SU-DHL-6 (cell line): ENCODE measurements around the gene GRIK3.

Experiments used
- H2AFZ ChIP-seq: fragments of 200-600 bp; sonication (generic); 2 replicates; pipeline ENCODE4 v1.6.1; 2014; ENCODE audit warnings: low read depth, mild to moderate bottlenecking, moderate library complexity, mixed read lengths, antibody characterized with exemption, low read length; ENCODE audit not compliant: severe bottlenecking
- H3F3A ChIP-seq: fragments of 200-600 bp; shearing (Covaris generic); 2 replicates; pipeline ENCODE4 v1.6.0; 2016; ENCODE audit warnings: antibody characterized with exemption, mild to moderate bottlenecking; ENCODE audit not compliant: insufficient read depth
- H3K27ac ChIP-seq: fragments of 200-600 bp; sonication (generic); 2 replicates; pipeline ENCODE4 v1.5.1; 2016; ENCODE audit warnings: low read depth, mild to moderate bottlenecking, low read length, moderate library complexity, mixed read lengths
- H3K27me3 ChIP-seq: fragments of 200-600 bp; sonication (generic), shearing (Covaris generic); 2 replicates; pipeline ENCODE4 v1.6.0; 2014; ENCODE audit warnings: mild to moderate bottlenecking, low read length
- H3K36me3 ChIP-seq: fragments of 200-600 bp; sonication (generic); 2 replicates; pipeline ENCODE4 v1.6.1; 2014; ENCODE audit warnings: mild to moderate bottlenecking, low read length, mixed read lengths
- H3K4me2 ChIP-seq: fragments of 300-600, 200-600 bp; shearing (Covaris generic), sonication (generic); 2 replicates; pipeline ENCODE4 v1.6.0; 2014; ENCODE audit warnings: low read length, low read depth, mild to moderate bottlenecking; ENCODE audit not compliant: poor library complexity, severe bottlenecking
- H3K4me3 ChIP-seq: fragments of 200-600 bp; sonication (generic); 2 replicates; pipeline ENCODE4 v1.5.1; 2014; ENCODE audit warnings: antibody characterized with exemption, low read length, mild to moderate bottlenecking, mixed read lengths; ENCODE audit not compliant: insufficient read depth, poor library complexity, severe bottlenecking
- H3K79me2 ChIP-seq: fragments of 200-600 bp; sonication (generic); 2 replicates; pipeline ENCODE4 v1.6.1; 2014; ENCODE audit warnings: mild to moderate bottlenecking, low read length, moderate library complexity; ENCODE audit not compliant: insufficient read depth
- H3K9ac ChIP-seq: fragments of 200-600 bp; sonication (generic); 2 replicates; pipeline ENCODE4 v1.7.0; 2014; ENCODE audit warnings: mild to moderate bottlenecking, low read length
- H3K9me2 ChIP-seq: fragments of 200-600 bp; sonication (generic); replicated peaks from 2 replicates; pipeline ENCODE4 v1.6.1; 2014; ENCODE audit warnings: low read length; ENCODE audit not compliant: insufficient read depth
- H3K9me3 ChIP-seq: fragments of 200-600 bp; sonication (generic); 2 replicates; pipeline ENCODE4 v1.6.1; 2014; ENCODE audit warnings: low read length, mixed read lengths; ENCODE audit not compliant: insufficient read depth
- H4K20me1 ChIP-seq: fragments of 200-600 bp; sonication (generic); 2 replicates; pipeline ENCODE4 v1.6.1; 2014; ENCODE audit warnings: low read depth, mild to moderate bottlenecking, antibody characterized with exemption, low read length, moderate library complexity, mixed read lengths
- CTCF ChIP-seq: fragments of 200-600 bp; sonication (generic); IDR thresholded peaks from one replicate; pipeline ENCODE4 v1.5.1; 2017; ENCODE audit warnings: antibody characterized with exemption, mild to moderate bottlenecking, low read length, moderate library complexity; ENCODE audit not compliant: insufficient read depth, poor library complexity, severe bottlenecking
- EZH2phosphoT487 ChIP-seq: fragments of 200-600 bp; sonication (generic), shearing (Covaris generic); conservative IDR thresholded peaks from 2 replicates; pipeline ENCODE4 v1.6.1; 2018; ENCODE audit warnings: mild to moderate bottlenecking, antibody characterized with exemption, low read length, moderate library complexity, mixed read lengths

Gene GRIK3

GRCh38 chr1:36881541-36881940 is 152.8 kb downstream of the GRIK3 start:
- TF ChIP-seq CTCF, result no peak
- no peak for TF ChIP-seq EZH2phosphoT487
- H3K27ac ChIP-seq, result no peak overlapping the region
- H3K9me2 ChIP-seq, result no peaks in the 10 kb centered on the region
- no peaks in the 10 kb centered on the region for H3K79me2 ChIP-seq
- H3K9ac ChIP-seq, result no peak overlapping the region
- H3K4me3 ChIP-seq, result no peak overlapping the region
- H3F3A ChIP-seq, result no peaks in the 10 kb centered on the region
- H3K36me3 ChIP-seq, result no peaks in the 10 kb centered on the region
- no peak overlapping the region for H3K4me2 ChIP-seq
- no peaks in the 10 kb centered on the region for H3K27me3 ChIP-seq
- no peaks in the 10 kb centered on the region for H4K20me1 ChIP-seq
- H3K9me3 ChIP-seq, result no peaks in the 10 kb centered on the region
- no peak overlapping the region for H2AFZ ChIP-seq

GRCh38 chr1:36881068-36881405 is 153.3 kb downstream of the GRIK3 start:
- H3K9me3 ChIP-seq, result no peaks in the 10 kb centered on the region
- no peaks in the 10 kb centered on the region for H3K79me2 ChIP-seq
- H3K4me2 ChIP-seq, result no peak overlapping the region
- H2AFZ ChIP-seq, result no peak overlapping the region
- no peak for TF ChIP-seq EZH2phosphoT487
- TF ChIP-seq CTCF, result no peak
- no peak overlapping the region for H3K9ac ChIP-seq
- no peaks in the 10 kb centered on the region for H3F3A ChIP-seq
- no peaks in the 10 kb centered on the region for H3K9me2 ChIP-seq
- H3K36me3 ChIP-seq, result no peaks in the 10 kb centered on the region
- H3K27ac ChIP-seq, result no peak overlapping the region
- H3K4me3 ChIP-seq, result no peak overlapping the region
- H4K20me1 ChIP-seq, result no peaks in the 10 kb centered on the region
- H3K27me3 ChIP-seq, result no peaks in the 10 kb centered on the region

GRCh38 chr1:36880155-36881067 is 153.9 kb downstream of the GRIK3 start:
- Histone ChIP-seq H2AFZ (no peak overlapping the region), H3K4me2 (no peak overlapping the region), H3K36me3 (no peaks in the 10 kb centered on the region), H3K79me2 (no peaks in the 10 kb centered on the region), H3K27ac (no peak overlapping the region), H4K20me1 (no peaks in the 10 kb centered on the region), H3K9me2 (no peaks in the 10 kb centered on the region), H3F3A (no peaks in the 10 kb centered on the region), H3K27me3 (no peaks in the 10 kb centered on the region), H3K4me3 (no peak overlapping the region), H3K9ac (no peak overlapping the region), H3K9me3 (no peaks in the 10 kb centered on the region)
- TF ChIP-seq CTCF (no peak), EZH2phosphoT487 (no peak)
